GM12878 (cell line): ENCODE results near the gene ALCAM.

Source experiments
- EZH2 ChIP-seq: IDR thresholded peaks from 2 replicates; pipeline ENCODE4 v1.6.1; 2012; ENCODE audit warnings: low read depth, mild to moderate bottlenecking, control low read depth, inconsistent platforms, low read length, borderline replicate concordance; ENCODE audit not compliant: control insufficient read depth
- KAT2A ChIP-seq: conservative IDR thresholded peaks from 2 replicates; pipeline ENCODE4 v1.6.1; 2011; ENCODE audit warnings: low read depth, low read length; ENCODE audit not compliant: control insufficient read depth
- MXI1 ChIP-seq: fragments of 150-350 bp; IDR thresholded peaks from 2 replicates; pipeline ENCODE4 v1.6.1; 2011; ENCODE audit warnings: low read depth, mild to moderate bottlenecking, inconsistent platforms, low read length, improper control_type of control experiment
- RFX5 ChIP-seq: IDR thresholded peaks from 2 replicates; pipeline ENCODE4 v1.6.1; 2011; ENCODE audit warnings: low read depth, low read length, improper control_type of control experiment
- SIN3A ChIP-seq: IDR thresholded peaks from 2 replicates; pipeline ENCODE4 v1.6.1; 2012; ENCODE audit warnings: low read depth, low read length, improper control_type of control experiment
- SIX5 ChIP-seq: IDR thresholded peaks from 2 replicates; pipeline ENCODE4 v1.6.1; 2011; ENCODE audit warnings: mild to moderate bottlenecking, low read depth, low read length, moderate library complexity; ENCODE audit not compliant: severe bottlenecking
- SREBF1 ChIP-seq: IDR thresholded peaks from 2 replicates; pipeline ENCODE4 v1.6.1; 2012; ENCODE audit warnings: mild to moderate bottlenecking, low read length
- TAF1 ChIP-seq: IDR thresholded peaks from 2 replicates; pipeline ENCODE4 v1.6.1; 2011; ENCODE audit warnings: mild to moderate bottlenecking, low read depth, low read length, borderline replicate concordance
- YY1 ChIP-seq: IDR thresholded peaks from 2 replicates; pipeline ENCODE4 v1.6.1; 2011; ENCODE audit warnings: low read depth, mild to moderate bottlenecking, low read length
- ZNF24 ChIP-seq: fragments of 450-650 bp; IDR thresholded peaks from 2 replicates; pipeline ENCODE4 v1.6.1; 2017; ENCODE audit warnings: antibody characterized with exemption, mild to moderate bottlenecking
- TF ChIP-seq, protein P1 (sequence below), 3 experiments: IDR thresholded peaks in 2 of 3; conservative IDR thresholded peaks in 1 of 3; 2 replicates each; pipeline ENCODE4 v1.5.1; 2011; ENCODE audit warnings: low read depth in 3 of 3, low read length in 3 of 3, mild to moderate bottlenecking in 3 of 3, control low read depth in 2 of 3, moderate library complexity in 2 of 3, inconsistent platforms in 1 of 3, mixed read lengths in 1 of 3; ENCODE audit not compliant: control insufficient read depth in 2 of 3, insufficient read depth in 1 of 3; ENCODE audit errors: extremely low read depth in 1 of 3
- TF ChIP-seq, protein P2 (sequence below): IDR thresholded peaks from 2 replicates; pipeline ENCODE4 v1.6.1; 2011; ENCODE audit warnings: low read depth, low read length, improper control_type of control experiment, borderline replicate concordance
- TF ChIP-seq, protein P3 (sequence below): IDR thresholded peaks from 2 replicates; pipeline ENCODE4 v1.6.1; 2011; ENCODE audit warnings: mild to moderate bottlenecking, low read depth, low read length, moderate library complexity; ENCODE audit not compliant: insufficient replicate concordance
- TF ChIP-seq, protein P4 (sequence below): IDR thresholded peaks from 2 replicates; pipeline ENCODE4 v1.6.1; 2011; ENCODE audit warnings: borderline replicate concordance, low read depth, mild to moderate bottlenecking, moderate library complexity, mixed read lengths, low read length; ENCODE audit not compliant: insufficient read depth; ENCODE audit errors: extremely low read length

DNA sequence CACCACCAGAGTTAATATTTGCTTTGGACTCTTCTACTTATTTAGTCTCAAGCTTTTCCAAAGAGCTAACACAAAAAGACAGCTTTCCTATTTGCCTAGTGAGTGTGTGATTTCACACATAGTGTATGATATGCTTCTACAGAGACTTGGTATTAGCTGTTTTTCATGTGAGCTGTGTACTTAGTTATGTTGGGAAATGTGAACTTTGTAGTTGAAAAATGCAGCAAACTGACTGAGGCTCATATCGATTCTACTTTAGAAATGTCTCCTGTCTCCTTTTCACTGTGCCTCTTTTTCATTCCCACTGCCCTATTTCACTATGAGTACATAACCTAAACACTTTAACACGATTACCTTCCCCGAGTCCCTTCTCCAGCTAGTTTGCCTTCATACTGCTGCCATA lies 136.5 kb downstream of the ALCAM start:
- no peak for TF ChIP-seq TAF1
- no peak for TF ChIP-seq SIN3A
- TF ChIP-seq, protein P1, sequence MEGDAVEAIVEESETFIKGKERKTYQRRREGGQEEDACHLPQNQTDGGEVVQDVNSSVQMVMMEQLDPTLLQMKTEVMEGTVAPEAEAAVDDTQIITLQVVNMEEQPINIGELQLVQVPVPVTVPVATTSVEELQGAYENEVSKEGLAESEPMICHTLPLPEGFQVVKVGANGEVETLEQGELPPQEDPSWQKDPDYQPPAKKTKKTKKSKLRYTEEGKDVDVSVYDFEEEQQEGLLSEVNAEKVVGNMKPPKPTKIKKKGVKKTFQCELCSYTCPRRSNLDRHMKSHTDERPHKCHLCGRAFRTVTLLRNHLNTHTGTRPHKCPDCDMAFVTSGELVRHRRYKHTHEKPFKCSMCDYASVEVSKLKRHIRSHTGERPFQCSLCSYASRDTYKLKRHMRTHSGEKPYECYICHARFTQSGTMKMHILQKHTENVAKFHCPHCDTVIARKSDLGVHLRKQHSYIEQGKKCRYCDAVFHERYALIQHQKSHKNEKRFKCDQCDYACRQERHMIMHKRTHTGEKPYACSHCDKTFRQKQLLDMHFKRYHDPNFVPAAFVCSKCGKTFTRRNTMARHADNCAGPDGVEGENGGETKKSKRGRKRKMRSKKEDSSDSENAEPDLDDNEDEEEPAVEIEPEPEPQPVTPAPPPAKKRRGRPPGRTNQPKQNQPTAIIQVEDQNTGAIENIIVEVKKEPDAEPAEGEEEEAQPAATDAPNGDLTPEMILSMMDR (IDR thresholded peaks at IDR 0.05 in 2 of 3, conservative IDR thresholded peaks at IDR 0.05 in 1 of 3; ENCODE audit: control insufficient read depth in 2 of 3, extremely low read depth in 1 of 3, insufficient read depth in 1 of 3, low read depth in 3 of 3, low read length in 3 of 3), result no peak
- TF ChIP-seq RFX5, result no peak
- no peak for TF ChIP-seq SREBF1
- TF ChIP-seq YY1, result no peak
- TF ChIP-seq, protein P2, sequence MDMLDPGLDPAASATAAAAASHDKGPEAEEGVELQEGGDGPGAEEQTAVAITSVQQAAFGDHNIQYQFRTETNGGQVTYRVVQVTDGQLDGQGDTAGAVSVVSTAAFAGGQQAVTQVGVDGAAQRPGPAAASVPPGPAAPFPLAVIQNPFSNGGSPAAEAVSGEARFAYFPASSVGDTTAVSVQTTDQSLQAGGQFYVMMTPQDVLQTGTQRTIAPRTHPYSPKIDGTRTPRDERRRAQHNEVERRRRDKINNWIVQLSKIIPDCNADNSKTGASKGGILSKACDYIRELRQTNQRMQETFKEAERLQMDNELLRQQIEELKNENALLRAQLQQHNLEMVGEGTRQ, result no peak
- TF ChIP-seq, protein P3, sequence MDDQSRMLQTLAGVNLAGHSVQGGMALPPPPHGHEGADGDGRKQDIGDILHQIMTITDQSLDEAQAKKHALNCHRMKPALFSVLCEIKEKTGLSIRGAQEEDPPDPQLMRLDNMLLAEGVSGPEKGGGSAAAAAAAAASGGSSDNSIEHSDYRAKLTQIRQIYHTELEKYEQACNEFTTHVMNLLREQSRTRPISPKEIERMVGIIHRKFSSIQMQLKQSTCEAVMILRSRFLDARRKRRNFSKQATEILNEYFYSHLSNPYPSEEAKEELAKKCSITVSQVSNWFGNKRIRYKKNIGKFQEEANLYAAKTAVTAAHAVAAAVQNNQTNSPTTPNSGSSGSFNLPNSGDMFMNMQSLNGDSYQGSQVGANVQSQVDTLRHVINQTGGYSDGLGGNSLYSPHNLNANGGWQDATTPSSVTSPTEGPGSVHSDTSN, result no peak
- no peak for TF ChIP-seq KAT2A
- TF ChIP-seq SIX5, result no peak
- no peak for TF ChIP-seq EZH2
- no peak for TF ChIP-seq MXI1
- TF ChIP-seq, protein P4, sequence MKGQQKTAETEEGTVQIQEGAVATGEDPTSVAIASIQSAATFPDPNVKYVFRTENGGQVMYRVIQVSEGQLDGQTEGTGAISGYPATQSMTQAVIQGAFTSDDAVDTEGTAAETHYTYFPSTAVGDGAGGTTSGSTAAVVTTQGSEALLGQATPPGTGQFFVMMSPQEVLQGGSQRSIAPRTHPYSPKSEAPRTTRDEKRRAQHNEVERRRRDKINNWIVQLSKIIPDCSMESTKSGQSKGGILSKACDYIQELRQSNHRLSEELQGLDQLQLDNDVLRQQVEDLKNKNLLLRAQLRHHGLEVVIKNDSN, result no peak
- TF ChIP-seq ZNF24, result no peak
